LNCaP clone FGC (cell line): ENCODE data around the gene TTC27.

Experiments
- DNase-seq: peaks from one replicate; pipeline ENCODE4 v3.0.0-alpha.2; 2011; ENCODE audit warnings: low read depth
- H3K4me3 ChIP-seq: 2 replicates; pipeline ENCODE4 v1.5.1; 2011; ENCODE audit warnings: mild to moderate bottlenecking, low read depth, low read length, control low read depth
- CTCF ChIP-seq: IDR thresholded peaks from 2 replicates; pipeline ENCODE4 v1.5.1; 2012; ENCODE audit warnings: mild to moderate bottlenecking; ENCODE audit not compliant: control insufficient read depth, insufficient read depth; ENCODE audit errors: extremely low read depth

TTC27 gene

GRCh38 chr2:32798829-32799228, 171.0 kb downstream of the TTC27 start:
- no peak overlapping the region for H3K4me3 ChIP-seq
- DNase-seq = no peak
- TF ChIP-seq CTCF = no peak

GRCh38 chr2:32801741-32802140, 173.9 kb downstream of the TTC27 start:
- no peak for DNase-seq
- H3K4me3 ChIP-seq = no peak overlapping the region
- no peak for TF ChIP-seq CTCF

- TF ChIP-seq CTCF = no peak
- H3K4me3 ChIP-seq = no peak overlapping the region
- no peak for DNase-seq
Observed at GRCh38 chr2:32802877-32803276, 175.0 kb downstream of the TTC27 start.

- DNase-seq = no peak
- H3K4me3 ChIP-seq = no peak overlapping the region
- TF ChIP-seq CTCF = no peak
Observed at GRCh38 chr2:32804205-32804604, 176.4 kb downstream of the TTC27 start.

- no peak for DNase-seq
- no peak for TF ChIP-seq CTCF
- no peak overlapping the region for H3K4me3 ChIP-seq
Observed at GRCh38 chr2:32805104-32806095, 177.6 kb downstream of the TTC27 start.

DNA sequence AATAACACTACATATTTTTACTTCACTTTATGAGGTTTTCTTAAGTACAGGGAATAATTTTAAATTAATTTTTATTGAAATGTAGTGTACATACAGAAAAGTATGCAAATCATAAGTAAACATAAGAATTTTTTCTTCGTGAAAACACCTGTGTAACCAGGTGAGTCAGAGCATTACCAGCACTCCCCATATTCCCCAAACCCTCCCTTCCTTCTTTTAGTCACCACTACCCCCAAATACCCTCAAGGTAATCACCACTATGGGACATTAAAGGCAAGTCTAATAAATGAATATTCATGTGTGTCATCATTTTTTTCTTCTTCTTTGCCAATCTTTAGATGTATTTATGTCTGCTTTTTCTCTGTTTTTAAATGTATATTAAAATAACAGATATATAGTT, 179.0 kb downstream of the TTC27 start:
- TF ChIP-seq CTCF = no peak
- no peak for DNase-seq

More for the DNA sequence above, 179.0 kb downstream of the TTC27 start:
- no peak overlapping the region for H3K4me3 ChIP-seq
